ENCODE data around the gene PRR18.

PRR18 gene

GRCh38 chr6:166275714-166276166 is 32.5 kb downstream of the PRR18 start:
- Mint-ChIP-seq H3K27ac (no peak overlapping the region), H3K27me3 (no peaks in the 10 kb centered on the region), H3K4me1 (peaks cover 7% of the 10 kb centered on the region), H3K9me3 (no peaks in the 10 kb centered on the region), H3K36me3 (no peaks in the 10 kb centered on the region), H3K4me3 (no peak overlapping the region)

DNA sequence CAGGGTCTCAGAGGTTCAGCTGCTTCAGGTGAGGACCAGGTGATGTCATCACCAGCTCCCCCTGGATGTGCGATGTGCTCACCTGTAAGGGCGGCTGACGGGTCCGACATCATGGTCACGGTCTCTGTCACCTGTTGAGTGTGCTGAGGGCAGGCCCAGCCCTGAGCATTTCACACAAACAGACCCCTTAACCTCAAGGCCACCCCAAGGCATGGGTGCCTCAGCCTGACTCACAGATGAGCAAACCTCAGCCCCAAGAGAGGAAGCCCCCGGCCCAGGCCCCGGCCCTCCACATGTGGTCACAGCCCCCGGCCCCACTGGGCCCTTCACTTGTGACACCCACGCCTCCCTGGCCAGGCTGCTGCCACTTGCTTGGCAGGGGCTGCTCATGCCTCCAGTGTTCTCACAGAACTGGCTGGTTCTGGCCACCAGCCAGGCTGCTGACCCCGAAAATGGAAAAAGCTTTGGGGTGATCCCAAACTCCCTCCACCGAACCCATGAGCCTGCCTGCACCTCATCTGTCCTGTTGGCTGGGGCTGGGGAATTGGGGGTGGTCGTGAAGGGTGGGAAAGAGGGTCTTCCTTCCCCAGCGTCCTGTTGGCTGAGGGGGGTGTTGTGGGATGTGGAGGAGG is 33.3 kb downstream of the PRR18 start:
- no peaks in the 10 kb centered on the region for H3K27me3 Mint-ChIP-seq
- H3K4me3 Mint-ChIP-seq = no peak overlapping the region
- no peak overlapping the region for H3K27ac Mint-ChIP-seq
- H3K4me1 Mint-ChIP-seq = peaks cover 7% of the 10 kb centered on the region
- H3K9me3 Mint-ChIP-seq = no peaks in the 10 kb centered on the region
- H3K36me3 Mint-ChIP-seq = no peaks in the 10 kb centered on the region

DNA sequence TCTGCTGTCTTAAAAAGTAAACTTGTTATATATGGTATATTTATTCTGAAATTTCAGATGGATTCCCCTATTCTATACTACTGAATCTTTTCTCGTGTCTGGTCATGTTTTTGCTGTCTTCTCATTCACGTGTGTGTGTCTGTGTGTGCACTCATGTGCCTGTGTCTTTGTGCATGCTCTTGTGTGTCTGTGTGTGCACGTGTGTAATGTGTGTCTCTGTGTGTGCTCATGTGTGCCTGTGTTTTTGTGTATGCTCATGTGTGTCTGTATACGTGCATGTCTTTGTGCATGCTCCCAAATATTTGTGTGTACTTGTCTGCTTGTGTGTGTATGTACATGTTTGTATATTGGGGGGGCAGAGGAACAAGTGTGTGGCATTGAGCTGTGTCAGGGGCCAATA is 34.0 kb downstream of the PRR18 start:
- peaks cover 7% of the 10 kb centered on the region for H3K4me1 Mint-ChIP-seq
- H3K36me3 Mint-ChIP-seq = no peaks in the 10 kb centered on the region
- no peaks in the 10 kb centered on the region for H3K27me3 Mint-ChIP-seq
- no peak overlapping the region for H3K4me3 Mint-ChIP-seq
- no peaks in the 10 kb centered on the region for H3K9me3 Mint-ChIP-seq
- H3K27ac Mint-ChIP-seq = no peak overlapping the region

- H3K4me1 Mint-ChIP-seq = peaks cover 7% of the 10 kb centered on the region
Measured at GRCh38 chr6:166271376-166271765, 36.8 kb downstream of the PRR18 start.

DNA sequence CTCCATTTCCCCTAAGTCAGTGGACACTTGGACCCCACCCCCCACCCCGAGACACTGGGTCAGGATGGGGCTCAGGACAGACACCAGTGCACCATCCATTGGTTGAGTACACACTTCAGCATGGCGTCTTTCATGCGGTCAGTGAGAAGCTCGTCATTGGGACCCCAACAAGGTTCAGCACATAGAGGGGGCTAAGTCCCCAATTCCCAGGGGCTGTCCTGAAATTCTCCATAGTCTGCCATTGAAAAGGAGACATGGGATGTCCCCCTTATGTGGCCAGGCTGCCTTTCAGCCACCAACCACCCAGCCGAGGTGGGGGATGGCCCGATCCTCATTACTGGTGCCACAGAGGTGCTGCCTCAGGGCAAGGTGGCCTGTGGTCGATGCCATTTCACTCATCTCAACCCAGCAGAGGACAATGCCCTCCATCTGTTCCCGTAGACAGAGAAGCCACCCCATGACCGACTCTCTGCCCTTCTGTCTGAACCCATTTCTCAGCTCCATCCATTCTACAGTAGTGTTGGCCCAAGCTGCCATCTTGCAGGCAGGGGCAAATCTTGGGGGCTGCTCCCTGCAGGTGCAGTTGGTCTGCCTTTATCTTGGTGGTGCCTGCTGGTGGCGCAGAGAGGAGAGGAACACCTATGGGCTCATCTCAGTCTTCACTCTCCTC is 37.4 kb downstream of the PRR18 start:
- H3K27ac Mint-ChIP-seq = no peak overlapping the region
- no peaks in the 10 kb centered on the region for H3K27me3 Mint-ChIP-seq
- H3K36me3 Mint-ChIP-seq = no peaks in the 10 kb centered on the region
- no peak overlapping the region for H3K4me3 Mint-ChIP-seq
- H3K9me3 Mint-ChIP-seq = no peaks in the 10 kb centered on the region
- peaks cover 5% of the 10 kb centered on the region for H3K4me1 Mint-ChIP-seq

More at GRCh38 chr6:166271376-166271765, 36.8 kb downstream of the PRR18 start:
- Mint-ChIP-seq H3K9me3 (no peaks in the 10 kb centered on the region), H3K4me3 (no peak overlapping the region), H3K27me3 (no peaks in the 10 kb centered on the region), H3K27ac (no peak overlapping the region), H3K36me3 (no peaks in the 10 kb centered on the region)

DNA sequence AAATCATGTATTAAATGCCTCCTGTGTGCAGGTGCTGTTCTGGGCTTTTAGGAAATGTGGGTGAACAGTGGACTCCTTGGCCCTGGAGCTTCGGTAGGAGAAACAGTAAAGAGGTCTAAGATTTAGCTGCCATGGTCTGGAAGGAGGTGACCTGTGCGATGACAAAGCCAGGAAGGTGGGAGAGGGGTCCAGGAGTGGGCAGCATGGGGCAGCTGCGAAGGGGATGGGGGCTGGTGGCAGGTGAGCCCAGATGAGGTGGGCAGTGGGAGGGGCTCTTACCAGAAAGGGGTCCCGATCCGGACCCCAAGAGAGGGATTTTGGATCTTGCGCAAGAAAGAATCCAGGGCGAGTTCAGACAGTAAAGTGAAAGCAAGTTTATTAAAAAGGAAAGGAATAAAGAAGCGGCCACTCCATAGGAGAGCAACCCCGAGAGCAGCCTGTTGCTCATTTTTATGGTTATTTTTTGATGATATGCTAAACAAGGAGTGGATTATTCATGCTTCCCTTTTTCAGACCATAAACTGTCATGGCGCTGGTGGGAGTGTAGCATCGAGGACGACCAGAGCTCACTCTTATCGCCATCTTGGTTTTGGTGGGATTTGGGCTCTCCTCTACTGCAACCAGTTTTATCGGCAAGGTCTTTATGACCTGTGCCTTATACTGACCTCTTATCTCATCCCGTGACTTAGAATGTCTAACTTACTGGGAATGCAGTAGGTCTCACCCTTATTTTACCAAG is 38.7 kb downstream of the PRR18 start:
- H3K9me3 Mint-ChIP-seq = no peaks in the 10 kb centered on the region
- no peaks in the 10 kb centered on the region for H3K27me3 Mint-ChIP-seq
- no peak overlapping the region for H3K4me3 Mint-ChIP-seq
- H3K4me1 Mint-ChIP-seq = no peaks in the 10 kb centered on the region
- H3K27ac Mint-ChIP-seq = no peak overlapping the region
- H3K36me3 Mint-ChIP-seq = no peaks in the 10 kb centered on the region

DNA sequence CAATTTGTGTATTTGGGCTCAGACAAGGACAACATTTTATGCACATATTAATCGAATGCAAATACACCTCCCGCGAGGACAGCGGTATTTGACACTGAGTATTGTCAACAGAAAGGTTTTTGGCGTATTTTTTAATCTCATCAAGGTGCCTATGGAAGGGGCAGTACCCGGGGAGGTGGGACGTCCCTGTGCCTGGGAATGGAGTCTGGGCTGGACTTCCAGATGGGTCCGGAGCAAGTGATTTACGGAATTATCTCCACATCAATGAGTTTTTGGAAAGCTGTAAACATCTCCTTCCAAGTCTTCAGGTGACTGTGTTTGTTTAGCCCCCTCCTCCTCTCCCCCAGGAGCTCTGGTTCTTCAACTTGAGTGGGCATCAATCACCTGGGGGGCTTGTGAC is 39.8 kb downstream of the PRR18 start:
- Mint-ChIP-seq H3K4me1 (no peaks in the 10 kb centered on the region), H3K27me3 (no peaks in the 10 kb centered on the region), H3K9me3 (no peaks in the 10 kb centered on the region), H3K27ac (no peak overlapping the region), H3K36me3 (no peaks in the 10 kb centered on the region), H3K4me3 (no peak overlapping the region)

GRCh38 chr6:166267526-166267925 is 40.7 kb downstream of the PRR18 start:
- Mint-ChIP-seq H3K4me3 (no peak overlapping the region), H3K36me3 (no peaks in the 10 kb centered on the region), H3K9me3 (no peaks in the 10 kb centered on the region), H3K4me1 (no peaks in the 10 kb centered on the region), H3K27ac (no peak overlapping the region), H3K27me3 (no peaks in the 10 kb centered on the region)

GRCh38 chr6:166266336-166266735 is 41.9 kb downstream of the PRR18 start:
- no peaks in the 10 kb centered on the region for H3K36me3 Mint-ChIP-seq
- peaks cover under 1% of the 10 kb centered on the region for H3K4me1 Mint-ChIP-seq
- no peak overlapping the region for H3K4me3 Mint-ChIP-seq
- no peaks in the 10 kb centered on the region for H3K27me3 Mint-ChIP-seq
- H3K27ac Mint-ChIP-seq = peak overlapping the region; percentile 35
- no peaks in the 10 kb centered on the region for H3K9me3 Mint-ChIP-seq

- Mint-ChIP-seq H3K27ac (no peak overlapping the region), H3K4me1 (peaks cover 34% of the 10 kb centered on the region), H3K27me3 (no peaks in the 10 kb centered on the region), H3K36me3 (no peaks in the 10 kb centered on the region), H3K4me3 (no peak overlapping the region), H3K9me3 (no peaks in the 10 kb centered on the region)
Measured at GRCh38 chr6:166262743-166263515, 45.3 kb downstream of the PRR18 start.

DNA sequence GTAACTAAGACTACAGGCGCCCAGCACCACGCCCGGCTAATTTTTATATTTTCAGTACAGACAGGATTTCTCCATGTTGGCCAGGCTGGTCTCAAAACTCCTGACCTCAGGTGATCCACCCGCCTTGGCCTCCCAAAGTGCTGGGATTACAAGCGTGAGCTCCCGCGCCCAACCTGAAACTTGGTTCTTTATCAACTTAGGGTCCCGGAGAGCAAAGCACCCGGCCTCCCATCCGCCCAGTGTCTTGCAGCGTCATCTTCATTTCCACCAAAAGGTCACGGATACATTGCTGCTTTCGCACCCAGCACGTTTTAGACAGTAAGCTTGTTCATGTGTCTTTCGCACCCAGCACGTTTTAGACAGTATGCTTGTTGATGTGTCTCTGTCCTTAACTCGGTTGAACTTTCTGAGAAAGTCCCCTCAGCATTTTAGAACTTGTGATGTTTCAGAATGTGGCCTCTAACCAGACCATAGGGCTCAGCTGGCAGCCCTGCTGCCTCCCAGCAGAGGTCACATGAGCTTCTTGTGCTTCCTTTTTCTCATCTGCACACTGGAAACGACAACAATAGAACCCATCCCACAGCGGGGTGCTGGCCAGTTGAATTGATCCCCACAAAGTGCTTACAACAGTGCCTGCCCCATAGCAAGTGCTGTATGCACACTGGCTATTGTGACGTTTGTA is 48.8 kb downstream of the PRR18 start:
- Mint-ChIP-seq H3K36me3 (no peaks in the 10 kb centered on the region), H3K27ac (peak overlapping the region; percentile 89), H3K4me3 (peak overlapping the region; percentile 83), H3K27me3 (no peaks in the 10 kb centered on the region), H3K4me1 (peaks cover 53% of the 10 kb centered on the region), H3K9me3 (no peaks in the 10 kb centered on the region)

GRCh38 chr6:166258854-166259276 is 49.3 kb downstream of the PRR18 start:
- no peaks in the 10 kb centered on the region for H3K27me3 Mint-ChIP-seq
- peak overlapping the region; percentile 89 for H3K27ac Mint-ChIP-seq
- H3K4me1 Mint-ChIP-seq = peaks cover 59% of the 10 kb centered on the region
- H3K4me3 Mint-ChIP-seq = peak overlapping the region; percentile 83
- H3K36me3 Mint-ChIP-seq = no peaks in the 10 kb centered on the region
- no peaks in the 10 kb centered on the region for H3K9me3 Mint-ChIP-seq

DNA sequence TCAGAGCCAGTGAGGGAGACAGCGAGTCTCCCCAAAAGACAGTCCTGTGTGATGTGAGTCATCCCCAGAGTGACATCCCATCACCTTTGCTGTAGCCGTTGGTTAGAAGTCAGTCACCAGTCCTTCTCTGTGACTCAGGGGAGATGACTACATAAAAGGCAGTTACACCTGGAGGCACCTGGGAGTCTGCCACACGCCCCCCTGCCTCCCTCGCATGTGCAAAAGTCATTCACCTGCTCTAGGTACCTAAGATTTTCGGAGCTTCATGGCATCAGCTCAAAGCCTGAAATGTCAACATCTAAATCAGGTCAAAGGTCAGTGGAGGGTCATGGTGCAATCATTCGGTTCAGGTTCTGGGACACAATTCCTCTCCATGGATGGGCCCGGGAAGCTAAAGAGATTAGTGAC is 50.3 kb downstream of the PRR18 start:
- Mint-ChIP-seq H3K4me1 (peaks cover 65% of the 10 kb centered on the region), H3K27me3 (no peaks in the 10 kb centered on the region), H3K36me3 (no peaks in the 10 kb centered on the region), H3K9me3 (no peaks in the 10 kb centered on the region), H3K4me3 (peak overlapping the region; percentile 83), H3K27ac (peak overlapping the region; percentile 89)

All from activated naive CD4-positive, alpha-beta T cell treated with anti-CD3 and anti-CD28 coated beads, Interleukin-2, amount 50 U/mL, for 24 hours (primary cell).